GM12872 (cell line): ENCODE measurements around the gene RBM47.

Experiments
- CTCF ChIP-seq: IDR thresholded peaks from 3 replicates; pipeline ENCODE4 v1.5.1; 2011; ENCODE audit warnings: low read depth, mild to moderate bottlenecking, low read length, moderate library complexity; ENCODE audit not compliant: insufficient read depth

Gene RBM47

GRCh38 chr4:40439519-40439918, 190.1 kb downstream of the RBM47 start:
- TF ChIP-seq CTCF = no peak

GRCh38 chr4:40438384-40439026, 191.2 kb downstream of the RBM47 start:
- TF ChIP-seq CTCF = no peak

DNA sequence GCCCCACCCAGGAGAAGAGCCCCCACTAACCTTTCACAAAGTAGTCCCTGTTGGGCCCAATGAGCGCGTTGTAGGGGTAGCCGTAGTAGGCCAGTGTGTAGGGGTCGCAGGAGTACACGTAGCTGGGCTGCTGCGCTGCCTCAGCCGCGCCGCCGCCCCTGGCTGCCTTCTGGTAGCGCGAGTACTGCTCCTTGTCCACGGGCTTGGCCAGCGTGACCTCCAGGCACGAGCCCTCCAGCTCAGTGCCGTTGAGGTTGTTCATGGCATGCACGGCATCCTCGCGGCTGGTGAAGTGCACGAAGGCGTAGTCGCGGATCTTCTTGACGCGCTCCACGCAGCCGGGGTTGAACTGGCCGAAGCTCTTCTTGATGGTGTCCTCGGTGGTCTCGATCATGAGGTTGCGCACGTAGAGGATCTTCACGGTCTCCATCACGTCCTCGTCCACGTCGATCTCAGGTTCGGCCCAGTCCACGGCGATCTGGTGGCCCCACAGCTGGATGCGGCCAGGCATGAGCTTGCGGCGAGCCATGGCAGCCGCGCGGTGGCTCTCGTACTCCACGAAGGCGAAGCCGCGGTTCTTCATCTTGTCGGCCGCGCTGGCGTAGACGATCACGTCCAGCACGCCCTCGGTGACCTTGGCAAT, 191.8 kb downstream of the RBM47 start:
- TF ChIP-seq CTCF = no peak

DNA sequence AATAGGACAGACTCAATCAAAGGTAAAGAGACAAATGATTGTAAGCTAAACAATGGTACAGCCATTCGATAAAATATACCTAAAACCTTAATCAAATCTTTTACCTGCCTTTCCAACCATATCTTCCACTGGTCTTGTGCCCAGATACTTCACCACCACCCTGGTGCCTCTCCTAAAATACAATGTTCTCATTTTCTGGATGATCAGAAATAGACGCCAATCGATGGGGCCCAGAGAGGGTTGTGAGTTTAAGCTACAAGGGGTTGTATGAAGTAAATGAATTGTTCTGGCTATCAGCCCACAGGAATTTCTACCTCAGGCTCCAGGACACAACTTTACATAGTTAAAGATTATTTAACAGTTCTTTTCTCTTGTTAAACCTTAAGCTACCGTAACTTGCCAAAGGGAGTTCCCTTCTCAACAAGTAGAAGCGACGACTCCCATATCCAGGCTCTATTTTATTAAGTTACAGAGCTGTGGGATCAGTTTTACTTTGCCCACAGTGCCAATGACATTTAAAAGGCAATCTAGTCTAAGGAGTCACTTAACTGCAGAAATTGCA, 195.5 kb downstream of the RBM47 start:
- TF ChIP-seq CTCF = no peak

DNA sequence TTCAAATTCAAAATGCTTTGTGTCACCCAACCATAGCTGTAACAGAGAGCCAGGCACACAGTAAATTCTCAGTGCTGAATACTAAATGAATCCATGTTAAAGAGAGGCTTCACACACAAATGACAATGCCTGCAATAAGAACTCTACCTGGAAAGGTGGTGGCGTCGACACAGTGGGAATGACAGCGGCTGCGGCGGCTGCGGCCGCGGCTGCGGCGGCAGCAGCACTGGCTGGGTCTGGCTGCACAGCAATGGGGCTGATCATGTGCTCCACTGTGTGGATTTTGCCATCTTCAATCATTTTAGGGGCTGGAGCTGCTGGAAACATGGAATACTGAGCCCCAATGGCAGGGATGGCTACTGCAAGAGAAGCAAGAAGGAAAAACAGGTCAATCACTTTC, 197.2 kb downstream of the RBM47 start:
- no peak for TF ChIP-seq CTCF

GRCh38 chr4:40427128-40427527, 202.5 kb downstream of the RBM47 start:
- TF ChIP-seq CTCF = no peak

- no peak for TF ChIP-seq CTCF
Observed at GRCh38 chr4:40425799-40426574, 203.7 kb downstream of the RBM47 start.
